Stimulated activated CD8-positive, alpha-beta memory T cell treated with anti-CD3 and anti-CD28 coated beads, Interleukin-7, amount 100 ng/mL, for 48 hours (primary cell): ENCODE data around the gene ISLR.

Source experiments
- DNase-seq, 2 donors: peaks; one replicate each; pipeline ENCODE4 v3.0.0-alpha.2; 2020; ENCODE audit warnings: low read depth in 1 of 2; ENCODE audit errors: extremely low read depth in 1 of 2

ISLR gene

DNA sequence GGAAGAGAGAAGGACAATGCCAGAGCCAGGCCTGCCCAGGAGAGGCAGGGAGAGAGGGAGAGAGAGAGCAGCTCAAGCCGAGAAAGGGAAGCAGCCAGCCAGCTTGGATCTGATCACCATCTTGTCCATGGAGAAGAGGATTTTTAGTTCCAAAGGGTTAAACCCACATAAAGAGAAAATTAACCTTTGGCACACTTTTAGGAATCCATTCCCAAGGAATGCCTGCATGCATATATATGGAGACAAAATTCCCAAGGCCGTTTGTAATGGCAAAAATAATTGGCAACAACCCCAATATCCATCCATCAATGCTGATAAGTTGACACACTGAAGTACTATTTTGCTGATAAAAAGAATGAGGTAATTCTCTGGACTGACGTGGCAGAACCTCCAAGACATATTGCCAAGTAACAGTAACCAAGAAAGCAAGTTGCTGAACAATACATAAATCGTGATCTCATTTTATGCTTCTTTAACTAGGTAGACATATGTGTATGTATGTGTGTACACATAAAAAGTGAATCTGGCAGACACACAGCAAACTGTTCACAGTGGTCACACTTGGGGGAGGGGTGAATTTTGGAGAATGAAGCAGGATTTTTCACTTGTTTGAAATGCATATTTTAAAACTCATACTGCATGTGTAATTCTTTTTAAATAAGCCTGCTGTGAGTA lies 36.6 kb downstream of the ISLR start:
- DNase-seq, result no peak

DNA sequence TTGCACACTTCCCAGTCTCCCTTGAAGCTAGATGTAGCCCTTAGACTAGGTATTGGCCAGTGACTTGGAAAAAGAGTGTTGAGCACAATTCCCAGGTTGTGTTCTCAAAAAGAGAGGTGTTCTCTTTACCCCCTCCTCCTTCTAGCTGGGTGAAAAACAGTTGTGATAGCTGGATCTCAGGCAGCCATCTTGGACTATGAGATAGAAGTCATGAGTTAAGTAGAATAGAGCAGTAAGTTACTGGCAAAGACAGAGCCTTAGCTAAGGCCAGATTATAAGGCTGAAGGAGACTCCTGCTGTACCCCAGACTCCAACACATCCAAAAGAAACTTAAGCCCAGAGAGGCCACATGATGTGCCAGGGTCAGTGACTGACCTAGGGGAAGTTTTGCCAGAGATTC lies 37.2 kb downstream of the ISLR start:
- DNase-seq, result no peak

DNA sequence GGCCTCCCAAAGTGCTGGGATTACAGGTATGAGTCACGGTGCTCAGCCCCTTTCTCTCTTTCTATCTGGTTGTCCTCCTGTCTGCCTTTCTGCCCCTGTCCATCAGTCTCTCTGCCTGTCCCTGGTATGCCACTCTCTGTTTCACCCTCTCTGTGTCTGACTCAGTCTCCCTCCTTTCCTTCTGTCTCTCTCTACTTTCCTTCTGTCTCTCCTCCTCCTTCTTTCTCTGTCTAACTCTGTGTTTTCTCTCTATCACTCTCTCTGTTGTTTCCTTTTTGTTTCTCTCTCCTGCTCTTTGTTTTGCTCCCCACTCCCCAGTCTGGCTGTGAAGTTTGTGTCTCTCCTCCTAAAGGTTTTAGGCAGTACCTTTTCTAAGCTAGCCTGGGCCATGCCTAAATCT lies 38.1 kb downstream of the ISLR start:
- no peak for DNase-seq

DNA sequence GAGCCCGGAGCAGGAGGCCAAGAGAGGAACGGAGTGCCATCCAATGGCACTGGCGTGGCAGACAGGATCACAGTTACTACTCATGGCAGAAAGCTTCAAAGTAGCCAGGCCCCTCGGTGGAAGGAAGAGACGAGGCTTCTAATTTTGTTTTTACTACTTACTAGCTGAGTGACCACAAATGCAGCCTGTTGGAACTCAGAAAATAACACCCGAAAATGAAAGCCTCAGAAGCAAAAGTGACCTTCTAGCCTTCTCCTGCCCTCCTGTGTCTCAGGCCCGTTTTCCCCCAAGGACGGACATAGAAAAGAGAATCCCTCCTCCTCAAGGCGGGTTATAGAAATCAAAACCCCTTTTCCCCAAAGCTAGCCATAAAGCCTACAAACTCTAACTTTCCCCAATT lies 39.0 kb downstream of the ISLR start:
- DNase-seq, result no peak

DNA sequence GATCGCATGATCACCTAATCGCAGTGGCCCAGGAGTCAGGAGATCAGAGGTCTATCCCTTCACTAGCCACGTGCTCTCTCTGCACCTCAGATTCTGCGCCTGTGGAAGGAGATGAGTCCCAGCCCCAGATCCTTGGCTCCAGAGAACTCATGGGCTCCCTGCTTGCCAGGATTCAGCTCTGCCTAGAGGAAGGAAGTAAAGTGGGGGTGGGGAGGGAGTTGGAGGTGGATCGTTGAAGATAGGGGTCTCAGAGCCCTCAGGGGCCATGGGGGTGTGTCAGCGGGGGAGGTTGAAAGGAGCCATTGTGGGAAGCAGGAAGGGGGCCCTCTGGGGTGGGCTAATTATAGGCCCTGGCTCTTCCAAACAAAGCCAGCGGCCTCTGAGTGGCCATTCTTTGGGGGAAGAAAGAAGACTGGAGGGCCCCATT lies 40.4 kb downstream of the ISLR start:
- no peak for DNase-seq

DNA sequence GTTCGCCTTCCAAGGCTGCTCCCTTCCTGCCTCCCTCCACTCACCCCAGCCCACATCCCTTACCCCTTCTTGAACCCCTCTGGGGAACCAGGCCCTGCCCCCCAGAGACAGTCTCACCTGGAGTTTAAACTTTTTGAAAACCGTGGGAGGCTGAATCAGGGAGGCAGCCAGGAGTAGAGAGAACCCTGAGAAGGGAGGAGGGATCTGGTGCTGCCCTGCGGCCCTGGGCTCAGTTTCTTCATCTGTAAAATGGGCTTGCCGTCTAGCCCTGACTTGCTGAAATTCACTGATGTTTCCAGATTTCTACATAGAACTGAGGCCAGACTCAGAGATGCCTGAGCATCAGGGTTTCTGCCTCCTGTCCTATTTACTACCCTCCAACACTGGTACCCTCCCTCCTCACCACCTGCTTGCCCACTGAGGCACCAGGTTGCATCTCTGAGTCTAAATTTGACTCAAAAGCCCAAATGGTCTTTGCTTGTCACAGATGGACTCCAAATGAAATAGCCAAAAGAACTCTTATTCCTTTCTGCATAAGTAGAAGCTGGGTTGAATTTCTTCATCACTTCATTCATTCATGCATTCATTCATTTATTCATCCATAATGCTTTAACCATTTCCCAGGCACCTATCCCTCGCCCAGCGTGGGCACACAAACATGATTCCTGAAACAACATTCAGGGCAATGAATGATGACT lies 41.0 kb downstream of the ISLR start:
- no peak for DNase-seq

DNA sequence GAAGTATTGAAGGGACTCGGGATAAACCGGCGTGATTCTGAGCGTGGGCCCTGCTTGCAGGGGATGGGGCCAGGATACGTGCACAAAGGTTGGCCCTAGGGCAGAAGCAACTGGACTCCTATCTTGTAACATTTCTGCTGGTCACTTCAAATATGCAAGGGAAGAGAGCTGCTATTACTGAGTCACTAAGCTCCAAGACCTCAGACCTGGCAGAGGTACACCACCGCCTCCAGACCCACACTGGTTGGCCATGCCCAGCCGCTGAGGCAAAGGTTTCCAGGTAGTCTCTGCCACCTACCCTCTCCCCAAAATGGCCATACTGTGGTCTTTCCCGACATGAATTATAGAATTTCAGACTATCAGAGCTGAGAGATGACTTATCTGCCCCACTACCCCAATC lies 42.4 kb downstream of the ISLR start:
- no peak for DNase-seq

DNA sequence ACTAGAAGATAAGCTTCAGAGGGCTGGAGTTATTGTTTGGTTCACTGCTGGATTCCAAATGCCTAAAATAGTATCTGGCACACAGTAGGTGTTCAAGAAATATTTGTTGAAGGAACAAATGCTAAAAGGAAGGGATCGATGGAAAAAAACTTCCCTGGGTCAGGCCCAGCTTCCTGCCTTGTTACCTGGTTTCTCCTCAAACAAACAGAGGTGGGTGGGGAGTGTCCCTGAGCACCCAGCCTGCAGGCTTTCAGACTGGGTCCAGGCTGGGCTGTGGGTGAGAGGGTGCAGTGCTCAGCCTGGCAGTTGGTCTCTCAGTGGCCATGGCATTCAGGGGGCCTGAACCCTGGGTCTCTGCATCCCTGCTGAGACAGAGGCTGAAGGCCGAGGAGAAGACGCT lies 43.4 kb downstream of the ISLR start:
- no peak for DNase-seq

DNA sequence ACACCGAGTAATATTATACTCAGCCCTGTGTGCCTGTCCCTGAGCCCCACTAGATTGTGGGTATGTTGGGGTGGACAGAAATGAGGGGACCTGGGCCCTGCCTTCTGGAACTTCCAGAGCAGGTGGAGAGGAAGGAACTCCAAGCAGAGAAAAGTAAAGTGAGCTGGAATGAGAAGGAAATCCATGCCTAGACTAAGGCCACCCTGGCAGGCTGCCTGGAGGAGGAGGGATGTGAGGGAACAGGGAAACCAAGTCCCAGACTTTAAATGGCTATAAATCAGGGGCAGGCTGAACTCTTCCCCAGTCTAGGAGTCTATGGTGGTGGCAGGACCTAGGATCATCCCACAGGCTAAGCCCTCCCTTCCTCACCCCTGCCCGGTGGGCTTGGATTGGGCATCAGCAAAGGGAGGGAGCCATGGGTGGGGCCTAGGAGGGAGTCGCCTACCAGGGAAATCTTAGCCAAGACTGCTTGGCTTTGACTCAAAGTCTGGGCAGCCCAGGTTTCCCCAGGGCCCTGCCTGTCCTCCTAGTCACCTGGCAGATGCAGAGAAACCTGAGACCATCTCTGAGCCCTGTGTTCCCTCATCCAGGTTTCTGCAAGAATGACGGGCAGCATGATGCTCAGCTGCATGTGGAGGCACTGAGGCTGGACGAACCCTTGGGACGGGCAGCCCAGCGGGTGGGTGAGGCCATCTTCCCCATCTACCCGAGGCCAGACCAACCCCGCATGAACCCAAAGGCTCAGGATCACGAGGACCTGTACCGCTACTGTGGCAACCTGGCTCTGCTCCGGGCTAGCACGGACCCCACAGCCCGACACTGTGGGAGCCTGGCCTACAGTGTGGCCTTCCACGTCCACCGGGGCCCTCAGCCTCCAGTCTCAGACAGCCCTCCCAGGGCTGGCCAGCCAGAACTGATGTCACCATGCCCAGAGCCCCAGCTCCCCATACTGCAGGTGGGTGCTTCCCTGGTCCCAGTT lies 44.7 kb downstream of the ISLR start:
- DNase-seq, result no peak

DNA sequence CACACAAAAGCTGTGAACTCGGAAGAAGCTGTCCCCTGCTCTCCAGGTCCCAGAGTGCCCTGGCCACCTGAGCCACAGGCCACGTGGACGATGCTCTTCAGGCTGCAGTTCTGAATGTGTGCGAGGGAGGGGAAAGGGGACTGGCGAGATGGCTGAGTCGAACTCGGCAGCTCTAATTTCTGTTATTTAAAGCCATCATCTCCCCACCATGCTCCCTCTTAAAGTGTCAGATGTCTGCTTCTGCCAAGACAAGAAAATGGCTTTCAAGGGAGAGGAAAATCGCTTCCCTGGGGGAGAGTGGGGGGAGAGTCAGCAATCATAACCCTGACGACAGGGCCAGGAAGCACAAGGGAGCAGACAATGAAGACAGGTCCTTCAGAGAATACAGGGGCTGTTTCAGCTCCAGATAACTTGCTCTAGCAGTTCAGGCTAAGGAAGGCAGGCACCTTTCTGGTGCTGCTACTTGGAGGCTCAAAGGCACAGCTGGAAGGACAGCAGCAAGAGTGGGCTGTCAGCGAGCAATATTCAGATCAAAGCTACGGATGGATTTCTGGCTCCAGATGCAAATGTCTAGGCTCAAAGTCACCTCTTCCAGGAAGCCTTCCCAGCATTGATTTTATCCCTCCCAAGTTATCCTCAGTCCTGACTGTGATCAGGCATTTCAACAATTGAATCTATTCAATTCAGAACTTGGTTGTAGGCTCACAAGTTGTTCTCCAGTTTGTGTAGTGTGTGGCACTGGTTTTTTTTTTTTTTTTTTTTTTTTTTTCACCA lies 47.2 kb downstream of the ISLR start:
- no peak for DNase-seq

DNA sequence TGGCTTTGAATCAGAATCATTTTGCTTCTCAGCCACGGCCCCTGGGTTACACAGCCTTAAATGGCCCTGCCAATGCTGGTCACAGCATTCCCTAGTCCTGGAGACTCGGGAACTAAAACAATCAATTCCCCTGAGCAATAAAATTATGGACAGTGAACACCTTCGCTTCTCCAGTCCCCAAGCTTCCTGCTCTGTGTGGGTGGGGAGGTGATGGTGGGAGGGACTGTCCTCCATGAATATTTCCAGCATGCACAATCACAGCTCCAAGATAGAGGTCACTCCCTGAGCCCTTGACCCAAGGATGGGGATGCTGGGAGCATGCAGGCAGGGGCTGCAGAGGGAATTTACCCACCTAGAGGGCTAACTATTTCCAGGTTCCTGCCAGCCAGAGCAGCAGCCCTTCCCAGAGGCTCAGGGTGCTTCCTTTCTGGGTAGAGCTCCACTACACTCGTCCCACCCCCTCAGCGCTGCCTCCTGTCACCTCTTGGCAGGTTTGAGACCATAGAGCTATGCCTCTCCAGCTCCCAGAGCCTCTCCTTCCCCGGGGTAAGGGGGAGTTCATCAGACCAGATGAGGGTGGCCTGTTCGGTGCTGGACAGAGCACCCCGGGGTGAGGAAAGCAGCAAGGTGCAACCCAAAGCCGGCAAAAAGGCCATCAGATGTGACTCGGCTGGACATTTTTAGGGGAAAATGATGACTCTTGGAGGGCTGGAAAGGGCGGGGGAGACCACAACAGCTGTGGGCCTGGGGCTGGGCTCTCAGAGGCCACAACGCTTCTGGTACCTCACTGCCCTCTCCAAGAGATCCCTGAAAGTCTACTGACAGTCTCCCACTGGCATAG lies 48.1 kb downstream of the ISLR start:
- DNase-seq, result no peak

DNA sequence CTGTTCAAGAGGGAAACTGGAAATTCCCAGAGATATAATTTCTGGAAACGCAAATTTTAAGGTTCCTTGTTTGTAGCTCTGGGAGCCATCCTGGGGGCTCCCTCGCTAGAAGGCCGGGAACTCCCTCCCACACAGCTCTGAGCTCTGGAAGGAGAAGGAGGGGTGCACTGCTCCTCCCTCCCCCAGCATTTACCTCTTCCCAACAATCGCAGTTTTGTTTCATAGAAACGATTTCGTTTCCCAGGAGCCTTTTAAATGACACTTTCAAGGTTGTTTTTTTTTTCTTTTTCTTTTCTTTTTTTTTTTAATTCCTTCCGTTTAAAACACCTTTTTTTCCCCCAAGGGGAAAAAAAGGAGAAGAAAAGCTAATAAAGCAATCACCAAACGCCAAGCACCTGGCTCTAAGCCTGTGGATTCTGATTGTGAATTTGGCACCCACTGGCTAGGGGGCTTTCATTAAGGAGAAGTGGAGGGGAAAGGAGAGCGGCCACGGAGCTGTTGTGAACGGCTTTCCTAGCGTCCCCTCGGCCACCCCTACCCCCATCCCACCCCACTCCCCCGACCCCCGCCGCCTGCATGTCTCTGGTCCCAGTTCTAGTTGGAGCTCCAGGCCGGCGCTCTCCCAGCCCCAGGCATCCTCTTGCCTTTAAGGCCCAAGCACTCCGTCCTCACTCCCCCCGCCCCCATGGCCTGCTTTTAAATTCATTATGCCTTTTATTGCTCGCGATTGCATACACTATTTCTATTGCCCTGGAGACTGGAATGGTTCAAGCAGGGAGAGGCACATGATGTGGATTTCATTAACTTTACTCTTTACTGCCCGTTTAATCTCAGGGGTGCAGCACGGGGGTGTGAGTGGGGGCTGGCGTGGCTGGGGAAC lies 49.0 kb downstream of the ISLR start:
- DNase-seq, result no peak

DNA sequence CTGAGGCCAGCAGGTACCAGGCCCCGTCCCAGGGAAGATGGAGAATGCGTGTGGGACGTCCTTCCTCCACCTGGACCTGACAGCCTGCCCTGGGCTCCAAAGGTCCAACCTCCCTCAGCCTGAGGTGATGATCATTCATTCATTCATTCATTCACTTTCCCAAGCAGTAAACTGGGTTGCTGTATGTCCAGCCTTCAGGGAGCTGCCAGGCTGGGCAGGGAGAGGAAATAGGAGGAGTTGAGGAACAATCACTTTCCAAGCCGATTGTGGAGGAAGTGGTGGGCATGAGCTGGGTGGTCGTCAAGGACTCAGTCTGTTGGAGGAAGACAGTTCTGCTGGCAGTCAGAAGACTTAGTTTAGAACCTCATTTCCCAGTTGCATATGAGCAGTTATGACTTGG lies 52.4 kb downstream of the ISLR start:
- no peak for DNase-seq
